Measurements from ENCODE around the gene TNK2. TPM values are rescaled to one million over a fixed set of nuclear protein-coding genes. Genes with fewer than 3 reads are reported as not detected.
"Not testable (repeated sequence)": the region's sequence is repeated elsewhere in the genome, so short reads cannot be mapped to it uniquely, and the experiment has no call there.

TNK2 gene
- total RNA-seq, 1 experiment from 2014 or later = 30.3 TPM

GRCh38 chr3:195825857-195826804 is 82.2 kb downstream of the TNK2 start:
- DNase-seq = no peak
- Histone ChIP-seq H3K36me3 (replicated peaks; ENCODE audit: control insufficient read depth, insufficient read depth, low read length) (no peaks in the 10 kb centered on the region), H3K27me3 (ENCODE audit: control insufficient read depth, insufficient read depth, low read length) (no peaks in the 10 kb centered on the region), H3K4me3 (ENCODE audit: insufficient read depth, low read depth, low read length) (no peak overlapping the region)

DNA sequence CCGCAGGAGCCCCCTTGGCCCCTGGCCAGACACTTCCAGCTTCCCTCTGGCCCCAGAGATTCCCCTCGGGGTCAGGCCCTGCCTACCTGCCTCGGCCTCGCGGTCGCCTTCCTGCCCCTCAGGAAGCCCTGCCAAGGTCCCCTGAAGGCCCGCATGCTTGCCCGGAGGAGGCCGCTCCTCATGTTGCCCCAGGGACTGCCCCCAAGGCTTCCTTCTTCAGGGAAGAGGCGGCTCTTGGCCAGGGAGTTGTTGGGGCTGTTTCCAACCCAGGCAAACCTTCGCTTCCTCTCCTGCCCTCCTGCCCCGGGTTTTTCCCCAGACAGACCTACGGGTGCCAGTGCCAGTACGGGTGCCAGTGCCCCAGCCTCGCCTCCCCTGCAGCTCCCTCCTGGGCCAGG is 83.2 kb downstream of the TNK2 start:
- Histone ChIP-seq H3K27me3 (ENCODE audit: control insufficient read depth, insufficient read depth, low read length) (no peaks in the 10 kb centered on the region), H3K4me3 (ENCODE audit: insufficient read depth, low read depth, low read length) (no peak overlapping the region), H3K36me3 (replicated peaks; ENCODE audit: control insufficient read depth, insufficient read depth, low read length) (no peaks in the 10 kb centered on the region)
- DNase-seq = no peak

DNA sequence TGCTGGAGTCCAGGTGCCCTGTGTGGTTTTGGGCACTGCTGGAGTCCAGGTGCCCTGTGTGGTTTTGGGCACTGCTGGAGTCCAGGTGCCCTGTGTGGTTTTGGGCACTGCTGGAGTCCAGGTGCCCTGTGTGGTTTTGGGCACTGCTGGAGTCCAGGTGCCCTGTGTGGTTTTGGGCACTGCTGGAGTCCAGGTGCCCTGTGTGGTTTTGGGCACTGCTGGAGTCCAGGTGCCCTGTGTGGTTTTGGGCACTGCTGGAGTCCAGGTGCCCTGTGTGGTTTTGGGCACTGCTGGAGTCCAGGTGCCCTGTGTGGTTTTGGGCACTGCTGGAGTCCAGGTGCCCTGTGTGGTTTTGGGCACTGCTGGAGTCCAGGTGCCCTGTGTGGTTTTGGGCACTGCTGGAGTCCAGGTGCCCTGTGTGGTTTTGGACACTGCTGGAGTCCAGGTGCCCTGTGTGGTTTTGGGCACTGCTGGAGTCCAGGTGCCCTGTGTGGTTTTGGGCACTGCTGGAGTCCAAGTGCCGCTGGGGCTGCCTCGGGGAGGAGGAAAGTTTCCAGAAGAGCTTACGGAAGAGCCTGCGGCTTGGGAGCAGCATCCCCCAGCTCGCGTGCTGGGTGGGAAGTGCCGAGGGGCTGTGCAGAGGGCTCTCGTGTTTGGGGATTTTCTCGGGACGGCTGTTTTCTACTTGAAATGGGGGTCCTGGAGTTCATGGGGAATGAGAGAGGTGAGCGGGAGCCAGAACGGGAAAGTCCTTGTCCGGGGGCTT is 83.7 kb downstream of the TNK2 start:
- H3K36me3 ChIP-seq (replicated peaks; ENCODE audit: control insufficient read depth, insufficient read depth, low read length); H3K27me3 ChIP-seq (ENCODE audit: control insufficient read depth, insufficient read depth, low read length); DNase-seq; H3K4me3 ChIP-seq (ENCODE audit: insufficient read depth, low read depth, low read length): not testable (repeated sequence)

DNA sequence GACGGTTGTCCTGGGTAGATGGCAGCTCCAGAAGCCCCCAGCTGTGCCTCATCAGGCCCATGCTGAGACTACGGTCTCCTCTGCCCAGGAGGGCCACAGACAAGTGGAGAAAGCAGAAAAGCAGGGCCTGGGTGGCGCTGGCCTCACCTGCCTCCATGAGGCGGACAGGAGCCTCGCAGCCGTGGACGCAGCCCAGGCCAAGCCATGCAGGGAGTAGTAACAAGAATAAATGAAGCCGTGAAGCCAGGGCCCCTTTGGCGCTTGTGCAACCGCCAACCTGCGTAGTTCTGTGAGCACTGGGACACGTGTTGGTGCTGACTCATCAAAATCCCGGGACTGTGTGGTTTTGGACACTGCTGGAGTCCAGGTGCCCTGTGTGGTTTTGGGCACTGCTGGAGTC is 84.4 kb downstream of the TNK2 start:
- Histone ChIP-seq H3K4me3 (ENCODE audit: insufficient read depth, low read depth, low read length) (no peak overlapping the region), H3K27me3 (ENCODE audit: control insufficient read depth, insufficient read depth, low read length) (no peaks in the 10 kb centered on the region), H3K36me3 (replicated peaks; ENCODE audit: control insufficient read depth, insufficient read depth, low read length) (no peaks in the 10 kb centered on the region)
- DNase-seq = peak; percentile 74

DNA sequence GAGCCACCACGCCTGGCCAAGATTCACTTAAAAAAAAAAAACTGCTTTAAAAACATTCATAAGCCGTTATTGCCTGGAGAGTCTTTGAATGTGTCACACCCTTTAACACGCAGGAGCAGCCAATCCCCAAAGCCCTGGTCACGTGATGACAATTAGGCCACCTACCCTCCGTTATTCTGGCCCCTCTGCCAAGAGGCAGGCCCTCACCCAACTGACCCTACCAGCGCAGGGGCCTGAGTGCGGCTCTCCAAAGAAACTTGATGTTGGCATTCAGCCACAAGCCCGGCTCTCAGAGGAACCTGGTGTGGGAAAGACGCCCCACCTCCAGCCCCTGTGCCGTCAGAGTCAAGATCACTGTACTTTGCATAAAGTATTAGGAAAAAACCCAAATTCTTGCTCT is 85.1 kb downstream of the TNK2 start:
- DNase-seq = no peak
- H3K27me3 ChIP-seq (ENCODE audit: control insufficient read depth, insufficient read depth, low read length) = no peaks in the 10 kb centered on the region

DNA sequence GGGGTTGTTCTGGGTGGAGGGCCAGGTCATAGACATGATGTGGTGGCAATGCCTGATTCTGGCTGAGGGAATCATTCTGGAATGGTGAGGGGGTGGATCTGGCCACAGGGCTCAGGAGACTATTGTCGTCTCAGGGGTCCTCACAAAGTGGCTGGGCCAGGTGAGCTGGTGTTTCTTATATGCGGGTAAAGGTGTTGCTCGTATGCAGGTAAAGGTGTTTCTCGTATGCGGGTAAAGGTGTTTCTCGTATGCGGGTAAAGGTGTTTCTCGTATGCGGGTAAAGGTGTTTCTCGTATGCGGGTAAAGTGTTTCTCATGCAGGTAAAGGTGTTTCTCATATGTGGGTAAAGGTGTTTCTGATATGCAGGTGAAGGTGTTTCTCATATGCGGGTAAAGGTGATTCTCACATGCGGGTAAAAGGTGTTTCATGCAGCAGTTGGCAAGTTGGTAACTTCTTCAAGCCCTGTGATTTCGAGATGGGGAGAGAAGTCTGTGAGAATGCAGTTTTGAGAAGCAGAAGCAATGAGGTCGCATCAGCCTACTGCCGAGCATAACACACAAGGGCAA is 86.1 kb downstream of the TNK2 start:
- no peak for DNase-seq
- H3K27me3 ChIP-seq (ENCODE audit: control insufficient read depth, insufficient read depth, low read length) = no peaks in the 10 kb centered on the region
- no peaks in the 10 kb centered on the region for H3K36me3 ChIP-seq (replicated peaks; ENCODE audit: control insufficient read depth, insufficient read depth, low read length)
- H3K4me3 ChIP-seq (ENCODE audit: insufficient read depth, low read depth, low read length) = no peak overlapping the region

More for the DNA sequence above, 85.1 kb downstream of the TNK2 start:
- Histone ChIP-seq H3K4me3 (ENCODE audit: insufficient read depth, low read depth, low read length) (no peak overlapping the region), H3K36me3 (replicated peaks; ENCODE audit: control insufficient read depth, insufficient read depth, low read length) (no peaks in the 10 kb centered on the region)

GRCh38 chr3:195821403-195822130 is 86.8 kb downstream of the TNK2 start:
- H3K27me3 ChIP-seq (ENCODE audit: control insufficient read depth, insufficient read depth, low read length) = no peaks in the 10 kb centered on the region
- no peaks in the 10 kb centered on the region for H3K36me3 ChIP-seq (replicated peaks; ENCODE audit: control insufficient read depth, insufficient read depth, low read length)
- H3K4me3 ChIP-seq (ENCODE audit: insufficient read depth, low read depth, low read length) = no peak overlapping the region
- no peak for DNase-seq

- H3K36me3 ChIP-seq (replicated peaks; ENCODE audit: control insufficient read depth, insufficient read depth, low read length) = no peaks in the 10 kb centered on the region
- DNase-seq = no peak
- no peak overlapping the region for H3K4me3 ChIP-seq (ENCODE audit: insufficient read depth, low read depth, low read length)
- no peaks in the 10 kb centered on the region for H3K27me3 ChIP-seq (ENCODE audit: control insufficient read depth, insufficient read depth, low read length)
Measured at GRCh38 chr3:195820901-195821300, 87.5 kb downstream of the TNK2 start.

DNA sequence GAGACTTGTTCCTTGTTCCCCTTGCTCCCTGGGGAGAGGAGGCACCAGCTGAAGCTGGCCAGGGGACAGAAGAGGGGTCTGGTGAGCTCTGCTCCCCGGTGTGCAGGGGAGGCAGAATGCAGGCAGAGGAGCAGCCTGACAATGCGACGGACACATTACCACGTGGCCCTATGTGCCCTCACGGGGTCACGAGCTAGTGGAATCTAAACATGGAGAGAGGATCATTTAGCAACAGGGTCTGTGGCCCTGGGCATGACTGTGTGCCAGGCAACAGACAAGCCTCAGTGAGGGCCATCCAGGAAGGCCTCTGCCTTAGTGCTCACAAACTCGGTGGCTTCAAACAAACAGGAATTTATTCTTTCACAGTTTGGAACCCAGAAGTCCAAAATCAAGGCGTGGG is 88.2 kb downstream of the TNK2 start:
- Histone ChIP-seq H3K27me3 (ENCODE audit: control insufficient read depth, insufficient read depth, low read length) (no peaks in the 10 kb centered on the region), H3K36me3 (replicated peaks; ENCODE audit: control insufficient read depth, insufficient read depth, low read length) (no peaks in the 10 kb centered on the region), H3K4me3 (ENCODE audit: insufficient read depth, low read depth, low read length) (no peak overlapping the region)
- no peak for DNase-seq

GRCh38 chr3:195818301-195818700 is 90.0 kb downstream of the TNK2 start:
- Histone ChIP-seq H3K27me3 (ENCODE audit: control insufficient read depth, insufficient read depth, low read length) (no peaks in the 10 kb centered on the region), H3K36me3 (replicated peaks; ENCODE audit: control insufficient read depth, insufficient read depth, low read length) (no peaks in the 10 kb centered on the region), H3K4me3 (ENCODE audit: insufficient read depth, low read depth, low read length) (no peak overlapping the region)
- DNase-seq = no peak

DNA sequence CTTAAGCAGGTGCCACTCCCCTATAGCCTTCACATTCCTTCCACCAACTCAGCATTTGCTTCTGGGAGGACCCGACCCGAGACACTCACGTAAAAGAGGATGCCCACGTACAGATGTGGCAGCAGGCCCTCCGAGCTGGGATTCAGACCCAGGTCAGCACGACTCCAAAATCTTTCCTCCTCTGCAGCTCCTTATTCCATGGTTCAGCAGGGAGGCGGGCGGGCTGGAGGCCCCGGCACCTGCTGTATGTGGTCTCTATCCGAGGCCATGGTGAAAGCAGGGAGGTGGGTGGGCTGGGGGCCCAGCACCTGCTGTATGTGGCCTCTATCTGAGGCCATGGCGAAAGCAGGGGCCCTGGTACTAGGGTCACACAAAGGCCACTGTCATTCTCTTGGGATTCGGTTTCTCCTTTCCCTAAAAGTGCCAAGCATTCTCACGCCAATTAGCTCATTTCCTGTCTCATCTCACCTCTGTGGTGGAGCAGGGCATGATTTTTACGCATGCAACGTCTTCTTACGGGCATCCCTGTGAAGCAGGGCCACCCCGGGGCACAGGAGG is 90.7 kb downstream of the TNK2 start:
- no peak for DNase-seq
- Histone ChIP-seq H3K36me3 (replicated peaks; ENCODE audit: control insufficient read depth, insufficient read depth, low read length) (no peaks in the 10 kb centered on the region), H3K27me3 (ENCODE audit: control insufficient read depth, insufficient read depth, low read length) (no peaks in the 10 kb centered on the region), H3K4me3 (ENCODE audit: insufficient read depth, low read depth, low read length) (no peak overlapping the region)

DNA sequence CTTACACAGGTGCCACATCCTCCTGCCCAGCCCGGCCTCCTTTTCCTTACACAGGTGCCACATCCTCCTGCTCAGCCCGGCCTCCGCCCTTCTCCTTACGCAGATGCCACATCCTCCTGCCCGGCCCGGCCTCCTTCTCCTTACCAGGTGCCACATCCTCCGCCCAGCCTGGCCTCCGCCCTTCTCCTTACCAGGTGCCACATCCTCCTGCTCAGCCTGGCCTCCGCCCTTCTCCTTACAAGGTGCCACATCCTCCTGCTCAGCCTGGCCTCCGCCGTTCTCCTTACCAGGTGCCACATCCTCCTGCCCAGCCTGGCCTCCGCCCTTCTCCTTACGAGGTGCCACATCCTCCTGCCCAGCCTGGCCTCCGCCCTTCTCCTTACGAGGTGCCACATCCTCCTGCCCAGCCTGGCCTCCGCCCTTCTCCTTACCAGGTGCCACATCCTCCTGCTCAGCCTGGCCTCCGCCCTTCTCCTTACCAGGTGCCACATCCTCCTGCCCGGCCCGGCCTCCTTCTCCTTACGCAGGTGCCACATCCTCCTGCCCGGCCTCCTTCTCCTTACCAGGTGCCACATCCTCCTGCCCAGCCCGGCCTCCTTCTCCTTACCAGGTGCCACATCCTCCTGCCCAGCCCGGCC is 92.0 kb downstream of the TNK2 start:
- H3K36me3 ChIP-seq (replicated peaks; ENCODE audit: control insufficient read depth, insufficient read depth, low read length); H3K4me3 ChIP-seq (ENCODE audit: insufficient read depth, low read depth, low read length); DNase-seq; H3K27me3 ChIP-seq (ENCODE audit: control insufficient read depth, insufficient read depth, low read length): not testable (repeated sequence)

- Histone ChIP-seq H3K27me3 (ENCODE audit: control insufficient read depth, insufficient read depth, low read length) (no peaks in the 10 kb centered on the region), H3K4me3 (ENCODE audit: insufficient read depth, low read depth, low read length) (no peak overlapping the region), H3K36me3 (replicated peaks; ENCODE audit: control insufficient read depth, insufficient read depth, low read length) (no peaks in the 10 kb centered on the region)
- DNase-seq = no peak
Measured at GRCh38 chr3:195815169-195815771, 93.1 kb downstream of the TNK2 start.
